Measurements from ENCODE around the gene DNAJB7.

DNAJB7 gene

GRCh38 chr22:40819599-40820140 lies 42.2 kb downstream of the DNAJB7 start:
- TF ChIP-seq, protein P1, sequence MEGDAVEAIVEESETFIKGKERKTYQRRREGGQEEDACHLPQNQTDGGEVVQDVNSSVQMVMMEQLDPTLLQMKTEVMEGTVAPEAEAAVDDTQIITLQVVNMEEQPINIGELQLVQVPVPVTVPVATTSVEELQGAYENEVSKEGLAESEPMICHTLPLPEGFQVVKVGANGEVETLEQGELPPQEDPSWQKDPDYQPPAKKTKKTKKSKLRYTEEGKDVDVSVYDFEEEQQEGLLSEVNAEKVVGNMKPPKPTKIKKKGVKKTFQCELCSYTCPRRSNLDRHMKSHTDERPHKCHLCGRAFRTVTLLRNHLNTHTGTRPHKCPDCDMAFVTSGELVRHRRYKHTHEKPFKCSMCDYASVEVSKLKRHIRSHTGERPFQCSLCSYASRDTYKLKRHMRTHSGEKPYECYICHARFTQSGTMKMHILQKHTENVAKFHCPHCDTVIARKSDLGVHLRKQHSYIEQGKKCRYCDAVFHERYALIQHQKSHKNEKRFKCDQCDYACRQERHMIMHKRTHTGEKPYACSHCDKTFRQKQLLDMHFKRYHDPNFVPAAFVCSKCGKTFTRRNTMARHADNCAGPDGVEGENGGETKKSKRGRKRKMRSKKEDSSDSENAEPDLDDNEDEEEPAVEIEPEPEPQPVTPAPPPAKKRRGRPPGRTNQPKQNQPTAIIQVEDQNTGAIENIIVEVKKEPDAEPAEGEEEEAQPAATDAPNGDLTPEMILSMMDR (IDR thresholded peaks at IDR 0.05; ENCODE audit: insufficient read depth, low read depth, low read length, missing control alignments) = no peak
- H3K4me3 ChIP-seq (ENCODE audit: low read length) = peak overlapping the region; percentile 94
- peak; percentile 33 for DNase-seq (ENCODE audit: low read depth)

DNA sequence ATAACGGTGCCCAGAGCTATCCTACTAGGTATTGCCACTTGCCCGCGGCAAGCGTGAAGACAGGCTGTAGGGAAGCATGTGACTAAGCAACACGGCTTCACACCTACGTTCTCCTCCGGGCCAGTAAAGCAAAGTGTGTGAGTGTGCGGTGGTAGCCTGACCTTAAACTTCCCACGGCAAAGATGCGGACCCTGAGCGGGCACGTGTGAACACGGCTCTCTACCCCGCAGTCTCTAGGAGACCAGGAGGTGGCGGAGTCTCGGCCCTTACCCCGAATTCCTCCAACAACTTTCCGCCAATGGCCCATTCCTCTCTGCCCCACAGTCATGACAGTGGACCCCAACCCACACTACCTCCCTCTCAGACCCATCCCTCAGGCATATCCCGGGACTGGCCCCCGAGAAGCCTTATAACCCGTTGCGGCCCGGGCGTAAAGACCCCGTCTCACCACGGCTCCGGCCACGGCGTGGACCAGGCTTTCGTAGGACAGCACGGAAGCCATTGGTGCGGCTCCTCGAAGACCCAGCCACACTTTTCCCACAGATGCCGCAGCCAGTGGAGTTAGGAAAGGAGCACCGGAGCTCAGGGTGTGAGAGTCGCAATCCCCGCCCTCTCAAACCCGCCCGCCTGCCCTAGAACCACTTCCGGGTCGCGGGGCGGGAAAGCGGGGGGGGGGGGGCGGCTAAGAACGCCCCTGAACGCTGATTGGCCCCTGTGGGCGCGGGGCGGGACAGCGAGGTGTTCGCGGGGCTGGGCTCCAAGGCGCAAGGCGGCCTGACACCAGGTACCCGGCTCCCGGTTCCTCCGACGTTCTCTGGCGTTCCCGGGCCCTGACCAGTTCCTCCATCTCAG lies 42.9 kb downstream of the DNAJB7 start, which contains the start of gene SLC25A17:
SLC25A17 (minus strand) TSS at position 600 of the 852 bp plus-strand sequence; CDS start at position 502, 98 bp downstream.
- peak; percentile 93 for DNase-seq (ENCODE audit: low read depth)
- peak within 1 kb of the TSS; percentile 94 for H3K4me3 ChIP-seq (ENCODE audit: low read length)
- TF ChIP-seq, protein P1 (IDR thresholded peaks at IDR 0.05; ENCODE audit: insufficient read depth, low read depth, low read length, missing control alignments) = peak; percentile 38

DNA sequence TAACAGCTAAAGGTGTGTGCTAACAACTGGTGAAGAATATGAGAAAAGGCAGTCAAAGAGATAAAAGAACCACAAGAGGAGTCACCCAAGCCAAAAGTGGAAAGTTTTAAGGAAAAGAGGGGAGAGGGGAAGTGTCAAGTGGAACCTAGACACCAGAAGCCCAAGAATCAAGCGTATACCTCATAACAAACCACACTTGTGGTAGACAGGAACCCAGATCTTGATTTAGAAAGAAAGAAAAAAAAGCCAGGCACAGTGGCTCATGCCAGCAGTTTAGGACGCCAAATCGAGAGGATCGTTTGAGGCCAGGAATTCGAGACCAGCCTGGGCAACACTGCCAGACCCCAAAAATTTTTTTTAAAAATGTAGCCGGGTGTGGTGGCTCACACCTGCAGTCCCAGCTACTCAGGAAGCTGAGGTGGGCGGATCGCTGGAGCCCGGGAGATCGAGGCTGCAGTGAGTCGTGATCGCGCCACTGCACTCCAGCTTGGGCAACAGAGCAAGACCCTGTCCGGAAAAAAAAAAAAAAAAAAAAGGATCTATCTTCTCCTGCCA lies 43.6 kb downstream of the DNAJB7 start:
- DNase-seq (ENCODE audit: low read depth) = no peak
- H3K4me3 ChIP-seq (ENCODE audit: low read length) = peak overlapping the region; percentile 94
- TF ChIP-seq, protein P1 (IDR thresholded peaks at IDR 0.05; ENCODE audit: insufficient read depth, low read depth, low read length, missing control alignments) = no peak

- no peak for DNase-seq (ENCODE audit: low read depth)
- H3K4me3 ChIP-seq (ENCODE audit: low read length) = no peak overlapping the region
- TF ChIP-seq, protein P1 (IDR thresholded peaks at IDR 0.05; ENCODE audit: insufficient read depth, low read depth, low read length, missing control alignments) = no peak
Measured at GRCh38 chr22:40817737-40818136, 44.2 kb downstream of the DNAJB7 start.

- no peak overlapping the region for H3K4me3 ChIP-seq (ENCODE audit: low read length)
- DNase-seq (ENCODE audit: low read depth) = no peak
- TF ChIP-seq, protein P1 (IDR thresholded peaks at IDR 0.05; ENCODE audit: insufficient read depth, low read depth, low read length, missing control alignments) = no peak
Measured at GRCh38 chr22:40813912-40814315, 48.0 kb downstream of the DNAJB7 start.
